Ovary (tissue), 9 donors: ENCODE data around the gene IPP. TPM values are rescaled to one million over a fixed set of nuclear protein-coding genes. Genes with fewer than 3 reads are reported as not detected.

ENCODE experiments used
- DNase-seq, 5 donors: peaks; one replicate each; pipeline ENCODE4 v3.0.0-alpha.2; 2019 to 2020
- H3K27ac ChIP-seq, 2 donors: fragments of 200-600 bp; one replicate each; pipeline versions ENCODE4 v1.5.1 to v1.8.0; 2019 to 2022
- H3K27me3 ChIP-seq: fragments of 200-600 bp; one replicate; pipeline ENCODE4 v1.8.0; 2022
- H3K36me3 ChIP-seq: fragments of 200-600 bp; sonication (generic); one replicate; pipeline ENCODE4 v1.5.1; 2019
- H3K4me1 ChIP-seq: one replicate; pipeline ENCODE4 v1.8.1; 2013; ENCODE audit warnings: mild to moderate bottlenecking, moderate library complexity; ENCODE audit not compliant: insufficient read depth
- H3K4me3 ChIP-seq: fragments of 200-600 bp; sonication (generic); one replicate; pipeline ENCODE4 v1.5.1; 2017
- H3K9me3 ChIP-seq, 2 donors: fragments of 200-600 bp in 1 of 2; sonication (generic) in 1 of 2; one replicate each; pipeline versions ENCODE4 v1.5.1 to v1.8.1; 2013 to 2019; ENCODE audit warnings: mild to moderate bottlenecking in 1 of 2, moderate library complexity in 1 of 2
- CTCF ChIP-seq, 3 donors: fragments of 450-650 bp in 2 of 3; fragments of 200-600 bp in 1 of 3; IDR thresholded peaks; one replicate each; pipeline versions ENCODE4 v1.5.1 to v1.8.0; 2016 to 2022; ENCODE audit warnings: antibody characterized with exemption in 3 of 3, mild to moderate bottlenecking in 1 of 3
- EP300 ChIP-seq: sonication (generic); formaldehyde crosslinking; IDR thresholded peaks from one replicate; pipeline ENCODE4 v1.6.1; 2017; ENCODE audit warnings: antibody characterized with exemption
- POLR2A ChIP-seq: fragments of 450-650 bp; IDR thresholded peaks from one replicate; pipeline ENCODE4 v1.6.1; 2017; ENCODE audit warnings: antibody characterized with exemption, mild to moderate bottlenecking, moderate library complexity
- WGBS, 3 donors: extraction: QIAGEN DNeasy Blood & Tissue Kit in 1 of 3; methylation state at CpG; one replicate each; pipeline versions ENCODE4 v1.1.5 to v1.1.7; 2013 to 2017; 5-methylcytosine and 5-hydroxymethylcytosine counted together
- intact Hi-C, 4 donors: fragments of 100-400 bp; cut with DNase I; formaldehyde crosslinking; loops; one replicate each; pipeline versions ENCODE4 v1.11.0 to v1.15.1; 2022 to 2023
- polyA plus RNA-seq, 2 donors: library from polyadenylated mRNA; stranded (reverse); fragments of 200-250 nt in 1 of 2; fragments of 350-450 nt in 1 of 2; fragmentation: Illumina TruSeq in 1 of 2; extraction: RNeasy Lipid Tissue Mini Kit (QIAGEN cat#74804) in 1 of 2; gene quantifications; one replicate each; pipeline ENCODE4 v1.2.3, GENCODE V29; 2013 to 2014
- total RNA-seq, 7 donors: library from RNA; depleted of rRNA in 2 of 7; stranded (reverse); fragments of >200 nt in 2 of 7; fragmentation: NEBNext Ultra II Directional in 3 of 7; extraction: Animal tissue kit (Norgen Biotek cat#: 25700) in 3 of 7; gene quantifications; one replicate each; pipeline versions ENCODE4 v1.1.0 to v1.2.4, GENCODE V29; 2016 to 2023
- donor health status: DM: no; HTN: no; CAD: no; lungs with moderate emphysema.
- donor health status: DM: no; HTN: no; CAD: no.
- donor health status: Bipolar disorder and iron deficiency.
- donor health status: DM: yes; HTN: yes; CAD: no.
- donor health status: DM: no; HTN: no; CAD: no.
- donor health status: DM: yes; HTN: yes; CAD: no.

Gene IPP
- total and polyA plus RNA-seq, 9 donors = 7.7 to 23.8 (median 19.1) TPM

- Histone ChIP-seq H3K9me3 (no peaks in the 10 kb centered on the region), H3K27ac (no peak overlapping the region), H3K4me3 (no peak overlapping the region), H3K27me3 (no peaks in the 10 kb centered on the region), H3K36me3 (no peaks in the 10 kb centered on the region), H3K4me1 (no peaks in the 10 kb centered on the region)
- TF ChIP-seq POLR2A = no peak
- no peak for TF ChIP-seq CTCF (IDR thresholded peaks at IDR 0.05)
- no peak for TF ChIP-seq EP300
- 41 to 52% (median 45%) methylated on average over 2 of the region's 2 CpGs for WGBS, 3 donors
- intact Hi-C loops = no loop called here
- no peak for DNase-seq
Observed at GRCh38 chr1:45660336-45660735, 90.1 kb downstream of the IPP start.

GRCh38 chr1:45659222-45659621, 91.2 kb downstream of the IPP start:
- H3K36me3 ChIP-seq = no peaks in the 10 kb centered on the region
- DNase-seq = no peak
- no peaks in the 10 kb centered on the region for H3K27me3 ChIP-seq
- TF ChIP-seq EP300 (no peak), POLR2A (no peak), CTCF (IDR thresholded peaks at IDR 0.05) (no peak)
- H3K9me3 ChIP-seq = no peaks in the 10 kb centered on the region
- intact Hi-C loops = no loop called here
- H3K4me3 ChIP-seq = no peak overlapping the region
- H3K4me1 ChIP-seq = no peaks in the 10 kb centered on the region
- WGBS, 3 donors = 95 to 99% (median 99%) methylated on average over 2 of the region's 2 CpGs
- no peak overlapping the region for H3K27ac ChIP-seq

- Histone ChIP-seq H3K36me3 (no peaks in the 10 kb centered on the region), H3K27ac (no peak overlapping the region), H3K4me1 (no peaks in the 10 kb centered on the region), H3K4me3 (no peak overlapping the region), H3K9me3 (no peaks in the 10 kb centered on the region), H3K27me3 (no peaks in the 10 kb centered on the region)
- no peak for TF ChIP-seq CTCF (IDR thresholded peaks at IDR 0.05)
- no peak for TF ChIP-seq EP300
- no peak for TF ChIP-seq POLR2A
- DNase-seq = no peak
- intact Hi-C loops = no loop called here
- WGBS, 3 donors = 74 to 80% (median 78%) methylated on average over 2 of the region's 2 CpGs
Observed at GRCh38 chr1:45658171-45658570, 92.3 kb downstream of the IPP start.

- 93 to 96% (median 93%) methylated on average over 3 of the region's 3 CpGs for WGBS, 3 donors
Observed at GRCh38 chr1:45656573-45657226, 93.8 kb downstream of the IPP start.

More at GRCh38 chr1:45656573-45657226, 93.8 kb downstream of the IPP start:
- Histone ChIP-seq H3K27me3 (no peaks in the 10 kb centered on the region), H3K4me1 (no peaks in the 10 kb centered on the region), H3K27ac (no peak overlapping the region), H3K4me3 (no peak overlapping the region), H3K9me3 (no peaks in the 10 kb centered on the region), H3K36me3 (no peaks in the 10 kb centered on the region)
- intact Hi-C loops = no loop called here
- no peak for DNase-seq
- no peak for TF ChIP-seq CTCF (IDR thresholded peaks at IDR 0.05)
- no peak for TF ChIP-seq EP300
- TF ChIP-seq POLR2A = no peak
